Motor neuron (in vitro differentiated cells): Measurements from ENCODE around the gene ZBTB16. TPM values are rescaled to one million over a fixed set of nuclear protein-coding genes. Genes with fewer than 3 reads are reported as not detected.
A peak's percentile ranks its signal among the peaks of the same experiment; 100 is the strongest.

Experiments used
- ATAC-seq, 8 experiments: fragments of 200-7000 bp; cut with Tn5 transposase; replicated peaks in 6 of 8; 2 replicates each; pipeline ENCODE4 v1.8.0; 2021; ENCODE audit warnings: mild to moderate bottlenecking in 8 of 8, moderate library complexity in 8 of 8
- H3K27ac ChIP-seq, 2 donors: fragments of 250-450 bp; sonication (Bioruptor Pico); 2 replicates each; pipeline ENCODE4 v1.9.0; 2021; ENCODE audit warnings: antibody characterized with exemption in 2 of 2, mild to moderate bottlenecking in 2 of 2, moderate library complexity in 1 of 2
- H3K4me1 ChIP-seq, 2 donors: fragments of 250-450 bp; sonication (Bioruptor Pico); replicated peaks in 1 of 2; 2 replicates each; pipeline ENCODE4 v1.6.1; 2021; ENCODE audit warnings: antibody characterized with exemption in 2 of 2, mild to moderate bottlenecking in 2 of 2, moderate library complexity in 1 of 2
- H3K4me3 ChIP-seq, 5 donors: fragments of 250-450 bp; sonication (Bioruptor Pico); 2 replicates each; pipeline ENCODE4 v1.9.0; 2021; ENCODE audit warnings: antibody characterized with exemption in 5 of 5, mild to moderate bottlenecking in 5 of 5, moderate library complexity in 4 of 5
- WGBS, 10 experiments: fragments of 450-650 bp; shearing (Covaris generic); methylation state at CpG; one replicate each; pipeline ENCODE4 v1.0.0; 2022; 5-methylcytosine and 5-hydroxymethylcytosine counted together
- in situ Hi-C, 9 experiments: fragments of 400-800 bp; cut with MboI; loops; one replicate each; pipeline ENCODE4 v1.15.0; 2021; ENCODE audit warnings: low sequenced_read_pairs in 9 of 9, low pct_unique_long_range_greater_than_20kb in 2 of 9; ENCODE audit not compliant: unreplicated experiment in 9 of 9
- total RNA-seq, 8 experiments: library from RNA; unstranded; fragments of 300-600 nt; gene quantifications; 2 replicates each; pipeline versions ENCODE4 v1.2.3 to v1.2.4, GENCODE V29; 2022

The ZBTB16 gene
- total RNA-seq, 8 experiments from 2014 or later: 0.07 to 26.6 (median 7.3) TPM; not detected in 1

- H3K27ac ChIP-seq: no peak overlapping the region
- H3K4me1 ChIP-seq: peaks cover 10 to 16% of the 10 kb centered on the region in 2 donors
- in situ Hi-C loops: no loop called here
- no peak for ATAC-seq
- H3K4me3 ChIP-seq: no peak overlapping the region
- 35 to 98% (median 92%) methylated on average over 1 to 11 of the region's 11 CpGs; no CpG with 5 or more reads in 1 of the 10 experiments for WGBS, 10 experiments
Observed at GRCh38 chr11:114123692-114124330, 64.3 kb downstream of the ZBTB16 start.

GRCh38 chr11:114124601-114125144, 65.2 kb downstream of the ZBTB16 start:
- no peak overlapping the region for H3K27ac ChIP-seq
- 25 to 100% (median 64%) methylated on average over 1 to 5 of the region's 5 CpGs; no CpG with 5 or more reads in 2 of the 10 experiments for WGBS, 10 experiments
- H3K4me1 ChIP-seq: peaks cover 19 to 24% of the 10 kb centered on the region in 2 donors
- no peak for ATAC-seq
- H3K4me3 ChIP-seq: no peak overlapping the region
- in situ Hi-C loops: no loop called here

GRCh38 chr11:114125531-114125930, 66.0 kb downstream of the ZBTB16 start:
- no peak for ATAC-seq
- Histone ChIP-seq H3K4me1 (peaks cover 27 to 33% of the 10 kb centered on the region in 2 donors), H3K4me3 (no peak overlapping the region), H3K27ac (no peak overlapping the region)
- WGBS, 10 experiments: 28 to 94% (median 83%) methylated on average over 1 to 5 of the region's 7 CpGs; no CpG with 5 or more reads in 2 of the 10 experiments
- in situ Hi-C loops: no loop called here

GRCh38 chr11:114125959-114126358, 66.4 kb downstream of the ZBTB16 start:
- Histone ChIP-seq H3K4me3 (no peak overlapping the region), H3K4me1 (peaks cover 31 to 37% of the 10 kb centered on the region in 2 donors), H3K27ac (no peak overlapping the region)
- in situ Hi-C loops: no loop called here
- 17 to 100% (median 93%) methylated on average over 1 to 2 of the region's 2 CpGs; no CpG with 5 or more reads in 3 of the 10 experiments for WGBS, 10 experiments
- ATAC-seq: no peak

GRCh38 chr11:114128399-114128798, 68.9 kb downstream of the ZBTB16 start:
- Histone ChIP-seq H3K27ac (peak overlapping the region in 1 of 2 donors; percentile 68), H3K4me1 (peaks cover 49 to 57% of the 10 kb centered on the region in 2 donors), H3K4me3 (no peak overlapping the region)
- 79 to 100% (median 92%) methylated on average over 1 to 5 of the region's 5 CpGs; no CpG with 5 or more reads in 5 of the 10 experiments for WGBS, 10 experiments
- in situ Hi-C loops: no loop called here
- no peak for ATAC-seq

- H3K4me1 ChIP-seq: peaks cover 46 to 53% of the 10 kb centered on the region in 2 donors
- ATAC-seq: no peak
- H3K4me3 ChIP-seq: no peak overlapping the region
- whole genome bisulfite sequencing, 10 experiments: 69 to 94% (median 79%) methylated on average over 3 to 9 of the region's 9 CpGs; no CpG with 5 or more reads in 2 of the 10 experiments
- peak overlapping the region; percentile 66 to 68 for H3K27ac ChIP-seq
- in situ Hi-C loops: no loop called here
Observed at GRCh38 chr11:114129142-114129541, 69.6 kb downstream of the ZBTB16 start.

- in situ Hi-C loops: no loop called here
- Histone ChIP-seq H3K4me3 (no peak overlapping the region), H3K4me1 (peaks cover 48 to 56% of the 10 kb centered on the region in 2 donors), H3K27ac (peak overlapping the region; percentile 66 to 68)
- WGBS, 10 experiments: 0 to 100% (median 80%) methylated on average over 1 to 8 of the region's 8 CpGs
- ATAC-seq: peak in 4 of 8 experiments; percentile 7 to 53 (median 29)
Observed at GRCh38 chr11:114129699-114130098, 70.2 kb downstream of the ZBTB16 start.

GRCh38 chr11:114130115-114130576, 70.6 kb downstream of the ZBTB16 start:
- ATAC-seq: peak in 6 of 8 experiments; percentile 56 to 79 (median 70)
- in situ Hi-C loops: no loop called here
- no peak overlapping the region for H3K4me3 ChIP-seq
- peak overlapping the region; percentile 14 to 68 for H3K27ac ChIP-seq
- WGBS, 10 experiments: 40 to 92% (median 50%) methylated on average over 1 to 3 of the region's 6 CpGs; no CpG with 5 or more reads in 3 of the 10 experiments
- H3K4me1 ChIP-seq: peaks cover 48 to 56% of the 10 kb centered on the region in 2 donors

- WGBS, 10 experiments: 41 to 73% (median 58%) methylated on average over 2 to 7 of the region's 7 CpGs; no CpG with 5 or more reads in 1 of the 10 experiments
- Histone ChIP-seq H3K27ac (peak overlapping the region; percentile 60 to 68), H3K4me1 (peaks cover 51 to 56% of the 10 kb centered on the region in 2 donors), H3K4me3 (no peak overlapping the region)
- in situ Hi-C loops: no loop called here
- peak in 6 of 8 experiments; percentile 7 to 63 (median 35) for ATAC-seq
Observed at GRCh38 chr11:114130629-114131277, 71.2 kb downstream of the ZBTB16 start.

GRCh38 chr11:114131461-114131864, 72.0 kb downstream of the ZBTB16 start:
- no peak for ATAC-seq
- Histone ChIP-seq H3K4me1 (peaks cover 56% of the 10 kb centered on the region in 2 donors), H3K4me3 (no peak overlapping the region), H3K27ac (peak overlapping the region in 1 of 2 donors; percentile 68)
- WGBS, 10 experiments: 0 to 48% (median 36%) methylated on average over 3 to 8 of the region's 8 CpGs; no CpG with 5 or more reads in 2 of the 10 experiments
- in situ Hi-C loops: no loop called here

GRCh38 chr11:114132417-114132816, 72.9 kb downstream of the ZBTB16 start:
- in situ Hi-C loops: no loop called here
- Histone ChIP-seq H3K27ac (no peak overlapping the region), H3K4me1 (peaks cover 59 to 65% of the 10 kb centered on the region in 2 donors), H3K4me3 (no peak overlapping the region)
- 8 to 92% (median 49%) methylated on average over 1 to 6 of the region's 9 CpGs; no CpG with 5 or more reads in 1 of the 10 experiments for WGBS, 10 experiments
- no peak for ATAC-seq

- in situ Hi-C loops: no loop called here
- no peak overlapping the region for H3K4me3 ChIP-seq
- ATAC-seq: peak in 1 of 8 experiments; percentile 46
- no peak overlapping the region for H3K27ac ChIP-seq
- WGBS, 10 experiments: 0 to 100% (median 100%) methylated on average over 1 to 4 of the region's 6 CpGs; no CpG with 5 or more reads in 2 of the 10 experiments
- H3K4me1 ChIP-seq: peaks cover 59 to 65% of the 10 kb centered on the region in 2 donors
Observed at GRCh38 chr11:114132944-114133394, 73.5 kb downstream of the ZBTB16 start.
